Glutamatergic neuron (in vitro differentiated cells): ENCODE data around the gene C20orf173. TPM values are rescaled to one million over a fixed set of nuclear protein-coding genes. Genes with fewer than 3 reads are reported as not detected.

ENCODE experiments used
- DNase-seq: peaks from one replicate; pipeline ENCODE4 v3.0.0; 2022
- H3K27ac Mint-ChIP-seq: one replicate; pipeline ENCODE4 v1.8.0; 2020; ENCODE audit warnings: mild to moderate bottlenecking, mixed read lengths, inconsistent platforms; ENCODE audit not compliant: unreplicated experiment
- H3K27me3 Mint-ChIP-seq: one replicate; pipeline ENCODE4 v1.8.0; 2020; ENCODE audit warnings: mild to moderate bottlenecking, moderate library complexity, mixed read lengths, inconsistent platforms; ENCODE audit not compliant: unreplicated experiment
- H3K36me3 Mint-ChIP-seq: one replicate; pipeline ENCODE4 v1.8.0; 2020; ENCODE audit warnings: mild to moderate bottlenecking, mixed read lengths, inconsistent platforms; ENCODE audit not compliant: unreplicated experiment
- H3K4me1 Mint-ChIP-seq: one replicate; pipeline ENCODE4 v1.8.0; 2020; ENCODE audit warnings: mild to moderate bottlenecking, low read depth, mixed read lengths, inconsistent platforms; ENCODE audit not compliant: unreplicated experiment
- H3K4me3 Mint-ChIP-seq: one replicate; pipeline ENCODE4 v1.8.0; 2020; ENCODE audit warnings: mild to moderate bottlenecking, mixed read lengths, inconsistent platforms; ENCODE audit not compliant: unreplicated experiment
- H3K9me3 Mint-ChIP-seq: one replicate; pipeline ENCODE4 v1.8.0; 2020; ENCODE audit warnings: mild to moderate bottlenecking, moderate library complexity, mixed read lengths, inconsistent platforms; ENCODE audit not compliant: unreplicated experiment
- total RNA-seq: library from RNA; stranded (reverse); fragmentation: NEBNext Ultra II Directional; extraction: Animal tissue kit (Norgen Biotek cat#: 25700); gene quantifications from one replicate; pipeline ENCODE4 v1.2.1, GENCODE V29; 2021; ENCODE audit not compliant: unreplicated experiment
- TF ChIP-seq, protein P1 (sequence below): fragments of 200-600 bp; sonication (generic); IDR thresholded peaks from one replicate; pipeline ENCODE4 v1.5.0; 2021; ENCODE audit not compliant: partially characterized antibody, unreplicated experiment

Gene C20orf173
- total RNA-seq, 1 donor from 2014 or later = not detected

DNA sequence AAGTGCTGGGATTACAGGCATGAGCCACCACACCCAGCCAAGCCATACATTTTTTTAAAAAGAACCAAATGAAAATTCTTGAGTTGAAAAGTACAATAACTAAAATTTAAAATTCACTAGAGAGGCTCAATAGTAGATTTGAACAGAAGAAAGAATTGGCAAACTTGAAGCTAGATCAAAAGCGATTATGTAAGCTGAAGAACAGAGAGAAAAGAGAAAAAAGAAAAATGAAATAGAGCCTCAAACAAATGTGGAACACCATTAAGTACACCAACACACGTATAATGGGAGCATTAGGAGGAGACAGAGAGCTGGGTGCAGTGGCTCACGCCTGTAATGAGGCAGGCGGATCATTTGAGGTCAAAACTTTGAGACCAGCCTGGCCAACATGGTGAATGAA lies 43.4 kb upstream of the C20orf173 start:
- TF ChIP-seq, protein P1, sequence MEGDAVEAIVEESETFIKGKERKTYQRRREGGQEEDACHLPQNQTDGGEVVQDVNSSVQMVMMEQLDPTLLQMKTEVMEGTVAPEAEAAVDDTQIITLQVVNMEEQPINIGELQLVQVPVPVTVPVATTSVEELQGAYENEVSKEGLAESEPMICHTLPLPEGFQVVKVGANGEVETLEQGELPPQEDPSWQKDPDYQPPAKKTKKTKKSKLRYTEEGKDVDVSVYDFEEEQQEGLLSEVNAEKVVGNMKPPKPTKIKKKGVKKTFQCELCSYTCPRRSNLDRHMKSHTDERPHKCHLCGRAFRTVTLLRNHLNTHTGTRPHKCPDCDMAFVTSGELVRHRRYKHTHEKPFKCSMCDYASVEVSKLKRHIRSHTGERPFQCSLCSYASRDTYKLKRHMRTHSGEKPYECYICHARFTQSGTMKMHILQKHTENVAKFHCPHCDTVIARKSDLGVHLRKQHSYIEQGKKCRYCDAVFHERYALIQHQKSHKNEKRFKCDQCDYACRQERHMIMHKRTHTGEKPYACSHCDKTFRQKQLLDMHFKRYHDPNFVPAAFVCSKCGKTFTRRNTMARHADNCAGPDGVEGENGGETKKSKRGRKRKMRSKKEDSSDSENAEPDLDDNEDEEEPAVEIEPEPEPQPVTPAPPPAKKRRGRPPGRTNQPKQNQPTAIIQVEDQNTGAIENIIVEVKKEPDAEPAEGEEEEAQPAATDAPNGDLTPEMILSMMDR = no peak
- DNase-seq = no peak
- peaks cover 17% of the 10 kb centered on the region for H3K36me3 Mint-ChIP-seq
- H3K4me3 Mint-ChIP-seq = no peak overlapping the region
- H3K9me3 Mint-ChIP-seq = peaks cover 6% of the 10 kb centered on the region
- H3K27ac Mint-ChIP-seq = no peak overlapping the region
- H3K27me3 Mint-ChIP-seq = peaks cover 3% of the 10 kb centered on the region
- no peaks in the 10 kb centered on the region for H3K4me1 Mint-ChIP-seq

DNA sequence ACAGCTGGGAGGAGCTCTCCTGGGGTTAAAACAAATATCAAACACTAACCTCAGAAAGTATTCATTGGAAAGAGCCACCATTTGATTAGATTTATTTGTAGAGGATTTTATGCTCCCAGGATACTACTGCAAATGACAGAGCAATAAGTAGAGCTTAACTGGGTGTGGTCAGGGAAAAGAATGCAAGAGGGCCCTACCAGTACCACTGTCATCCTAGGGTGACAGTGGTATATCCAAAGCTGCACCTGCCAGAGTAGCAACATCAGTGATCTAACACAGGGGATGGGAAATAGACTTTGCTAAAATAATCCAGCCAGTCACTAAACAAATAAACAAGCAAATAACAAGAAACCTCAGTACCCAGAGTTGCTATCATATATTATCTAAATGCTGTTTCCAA lies 42.1 kb upstream of the C20orf173 start:
- Mint-ChIP-seq H3K27ac (no peak overlapping the region), H3K4me1 (no peaks in the 10 kb centered on the region), H3K36me3 (peaks cover 17% of the 10 kb centered on the region), H3K9me3 (peaks cover 6% of the 10 kb centered on the region), H3K4me3 (no peak overlapping the region), H3K27me3 (peaks cover 3% of the 10 kb centered on the region)
- no peak for DNase-seq
- TF ChIP-seq, protein P1 = no peak

DNA sequence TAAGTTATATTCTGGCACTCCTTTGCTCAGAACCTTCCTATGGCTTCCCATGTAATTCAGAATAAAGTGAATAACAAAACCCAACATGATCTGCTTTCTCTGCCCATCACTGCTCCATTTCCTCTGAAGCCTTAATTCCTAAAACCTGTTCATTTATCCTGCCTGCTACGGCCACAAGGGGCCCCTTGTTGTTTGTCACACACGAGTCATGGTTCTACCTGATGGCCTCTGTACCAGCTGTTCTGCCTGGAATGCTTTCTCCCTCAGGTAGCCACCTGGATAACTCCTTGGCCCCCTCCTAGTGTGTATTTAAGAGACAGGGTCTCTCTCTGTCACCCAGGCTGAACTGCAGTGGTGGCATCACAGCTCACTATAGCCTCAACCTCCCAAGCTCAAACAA lies 39.2 kb upstream of the C20orf173 start:
- Mint-ChIP-seq H3K27me3 (peaks cover 4% of the 10 kb centered on the region), H3K4me3 (no peak overlapping the region), H3K9me3 (peaks cover 4% of the 10 kb centered on the region), H3K27ac (no peak overlapping the region), H3K4me1 (no peaks in the 10 kb centered on the region), H3K36me3 (peaks cover 10% of the 10 kb centered on the region)
- TF ChIP-seq, protein P1 = no peak
- no peak for DNase-seq

DNA sequence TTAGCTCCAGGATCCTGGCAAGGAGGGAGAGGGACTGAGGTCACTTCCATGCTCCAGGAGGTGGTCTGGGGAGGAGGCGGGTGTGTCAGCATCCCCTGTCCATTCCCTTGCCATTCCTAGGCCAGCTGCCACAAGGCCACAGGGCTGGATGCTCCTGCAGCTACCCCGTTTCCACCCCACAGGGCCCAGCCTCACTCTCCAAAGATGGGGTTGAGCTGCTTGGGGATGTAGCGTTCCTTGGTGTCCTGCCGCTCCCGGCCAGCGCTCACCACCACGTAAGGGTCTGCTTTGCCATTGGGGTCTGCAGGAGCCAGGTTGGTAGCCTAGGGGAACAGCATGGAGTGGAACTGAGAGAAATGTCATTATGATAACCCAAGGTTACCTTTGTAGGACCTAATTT lies 35.5 kb upstream of the C20orf173 start:
- Mint-ChIP-seq H3K27ac (no peak overlapping the region), H3K4me1 (peaks cover 8% of the 10 kb centered on the region), H3K9me3 (peaks cover 2% of the 10 kb centered on the region), H3K36me3 (no peaks in the 10 kb centered on the region), H3K27me3 (peaks cover 4% of the 10 kb centered on the region), H3K4me3 (no peak overlapping the region)
- no peak for DNase-seq
- TF ChIP-seq, protein P1 = no peak

DNA sequence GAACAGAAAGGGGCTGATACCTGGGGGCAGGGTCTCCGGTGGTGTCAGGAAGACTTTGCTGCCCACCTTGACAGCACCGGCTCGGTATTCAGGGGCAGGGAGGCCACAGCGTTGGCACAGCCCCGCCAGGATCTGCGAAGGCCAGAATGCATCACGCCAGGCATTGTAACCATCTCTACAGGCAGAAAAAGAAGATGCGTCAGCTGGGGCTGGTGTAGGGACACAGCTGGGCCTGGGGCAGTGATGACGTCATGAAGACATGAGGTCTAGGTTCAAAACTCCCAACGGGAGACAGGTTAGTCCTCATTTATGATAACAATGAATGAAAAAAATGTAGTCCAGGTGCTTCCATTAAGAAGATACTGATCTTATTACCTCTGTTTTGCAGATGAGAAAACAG lies 34.4 kb upstream of the C20orf173 start:
- Mint-ChIP-seq H3K9me3 (peaks cover 2% of the 10 kb centered on the region), H3K4me1 (peaks cover 8% of the 10 kb centered on the region)

More for the DNA sequence above, 34.4 kb upstream of the C20orf173 start:
- H3K36me3 Mint-ChIP-seq = peaks cover under 1% of the 10 kb centered on the region
- no peak overlapping the region for H3K27ac Mint-ChIP-seq
- H3K4me3 Mint-ChIP-seq = no peak overlapping the region
- H3K27me3 Mint-ChIP-seq = peaks cover 4% of the 10 kb centered on the region
- TF ChIP-seq, protein P1 = no peak
- DNase-seq = no peak
